Right ventricle myocardium inferior (tissue), 1 donor: ENCODE measurements around the gene ZNF367. TPM values are rescaled to one million over a fixed set of nuclear protein-coding genes. Genes with fewer than 3 reads are reported as not detected.

Experiments
- ATAC-seq: fragments of 200-7000 bp; cut with Tn5 transposase; one replicate; pipeline ENCODE4 v1.9.1; 2020; ENCODE audit warnings: mild to moderate bottlenecking, moderate library complexity
- DNase-seq: peaks from one replicate; pipeline ENCODE4 v3.0.0; 2021; ENCODE audit errors: missing footprints
- intact Hi-C: fragments of 100-400 bp; cut with DNase I; formaldehyde crosslinking; loops from one replicate; pipeline ENCODE4 v1.11.0; 2022
- total RNA-seq: library from RNA; stranded (reverse); fragmentation: NEBNext Ultra II Directional; extraction: Animal tissue kit (Norgen Biotek cat#: 25700); gene quantifications from one replicate; pipeline ENCODE4 v1.2.1, GENCODE V29; 2021
- donor health status: DM: no; HTN: yes; CAD: no; lungs with severe emphysema.

ZNF367 gene
- total RNA-seq, 1 donor from 2014 or later = 4.3 TPM

GRCh38 chr9:96441798-96442445 lies 23.8 kb upstream of the ZNF367 start:
- intact Hi-C loops = no loop called here
- no peak for DNase-seq
- no peak for ATAC-seq

- ATAC-seq (no peak), DNase-seq (no peak)
- intact Hi-C loops = no loop called here
These were observed 22.6 kb upstream of the ZNF367 start for GRCh38 chr9:96440671-96441199.

- intact Hi-C loops = no loop called here
- DNase-seq (no peak), ATAC-seq (no peak)
These were observed 19.3 kb upstream of the ZNF367 start for GRCh38 chr9:96437454-96437853.

GRCh38 chr9:96436456-96437126 lies 18.4 kb upstream of the ZNF367 start:
- no peak for ATAC-seq
- intact Hi-C loops = no loop called here

GRCh38 chr9:96436063-96436455 lies 17.9 kb upstream of the ZNF367 start:
- DNase-seq (no peak), ATAC-seq (no peak)
- intact Hi-C loops = no loop called here

More at GRCh38 chr9:96436456-96437126, 18.4 kb upstream of the ZNF367 start:
- no peak for DNase-seq

GRCh38 chr9:96435345-96435744 lies 17.2 kb upstream of the ZNF367 start:
- intact Hi-C loops = no loop called here
- ATAC-seq = no peak
- DNase-seq = no peak

GRCh38 chr9:96430377-96430776 lies 12.2 kb upstream of the ZNF367 start:
- ATAC-seq (no peak), DNase-seq (no peak)
- intact Hi-C loops = no loop called here

GRCh38 chr9:96429732-96430131 lies 11.6 kb upstream of the ZNF367 start:
- DNase-seq (no peak), ATAC-seq (no peak)
- intact Hi-C loops = no loop called here

GRCh38 chr9:96425500-96426169 lies 7.5 kb upstream of the ZNF367 start:
- intact Hi-C loops = no loop called here
- ATAC-seq (no peak), DNase-seq (no peak)

- DNase-seq (no peak), ATAC-seq (no peak)
- intact Hi-C loops = no loop called here
These were observed 5.8 kb upstream of the ZNF367 start for GRCh38 chr9:96423985-96424336.

GRCh38 chr9:96423322-96423984 lies 5.3 kb upstream of the ZNF367 start:
- ATAC-seq = no peak
- intact Hi-C loops = no loop called here
- no peak for DNase-seq

- DNase-seq (no peak), ATAC-seq (peak; percentile 22)
- intact Hi-C loops = no loop called here
These were observed 2.5 kb upstream of the ZNF367 start for GRCh38 chr9:96420468-96421219.

- ATAC-seq (no peak), DNase-seq (no peak)
- intact Hi-C loops = loop anchor here (2.0 to 5.0 kb wide), 3 partner anchors 31 to 77 kb away; partner anchors contain the start of genes HABP4 and SLC35D2
These were observed 1.5 kb upstream of the ZNF367 start for GRCh38 chr9:96419691-96419969.

GRCh38 chr9:96418920-96419690 lies 935 bp upstream of the ZNF367 start:
- DNase-seq (peak; percentile 88), ATAC-seq (peak; percentile 79)
- intact Hi-C loops = loop anchor here (1.0 to 5.0 kb wide), 4 partner anchors 32 to 235 kb away; partner anchors contain the start of genes HABP4 and SLC35D2

GRCh38 chr9:96417661-96418082 lies 498 bp downstream of the ZNF367 start:
- intact Hi-C loops = loop anchor here (1.0 to 5.0 kb wide), 4 partner anchors 33 to 237 kb away; partner anchors contain the start of genes HABP4 and SLC35D2
- peak; percentile 75 for DNase-seq
- ATAC-seq = no peak

GRCh38 chr9:96417051-96417586 lies 1.1 kb downstream of the ZNF367 start:
- peak; percentile 94 for DNase-seq
- peak; percentile 8 for ATAC-seq
- intact Hi-C loops = loop anchor here (5.0 kb wide), 1 partner anchor 75 kb away; no protein-coding TSS in a partner anchor

- DNase-seq (no peak), ATAC-seq (no peak)
- intact Hi-C loops = no loop called here
These were observed 4.6 kb downstream of the ZNF367 start for GRCh38 chr9:96413302-96414221.
